Glutamatergic neuron (in vitro differentiated cells): ENCODE measurements around the gene TUBB2B. TPM values are rescaled to one million over a fixed set of nuclear protein-coding genes. Genes with fewer than 3 reads are reported as not detected.
"Not testable (repeated sequence)": the region's sequence is repeated elsewhere in the genome, so short reads cannot be mapped to it uniquely, and the experiment has no call there.

Experiments used
- DNase-seq: peaks from one replicate; pipeline ENCODE4 v3.0.0; 2022
- H3K27ac Mint-ChIP-seq: one replicate; pipeline ENCODE4 v1.8.0; 2020; ENCODE audit warnings: mild to moderate bottlenecking, mixed read lengths, inconsistent platforms; ENCODE audit not compliant: unreplicated experiment
- H3K27me3 Mint-ChIP-seq: one replicate; pipeline ENCODE4 v1.8.0; 2020; ENCODE audit warnings: mild to moderate bottlenecking, moderate library complexity, mixed read lengths, inconsistent platforms; ENCODE audit not compliant: unreplicated experiment
- H3K36me3 Mint-ChIP-seq: one replicate; pipeline ENCODE4 v1.8.0; 2020; ENCODE audit warnings: mild to moderate bottlenecking, mixed read lengths, inconsistent platforms; ENCODE audit not compliant: unreplicated experiment
- H3K4me1 Mint-ChIP-seq: one replicate; pipeline ENCODE4 v1.8.0; 2020; ENCODE audit warnings: mild to moderate bottlenecking, low read depth, mixed read lengths, inconsistent platforms; ENCODE audit not compliant: unreplicated experiment
- H3K4me3 Mint-ChIP-seq: one replicate; pipeline ENCODE4 v1.8.0; 2020; ENCODE audit warnings: mild to moderate bottlenecking, mixed read lengths, inconsistent platforms; ENCODE audit not compliant: unreplicated experiment
- H3K9me3 Mint-ChIP-seq: one replicate; pipeline ENCODE4 v1.8.0; 2020; ENCODE audit warnings: mild to moderate bottlenecking, moderate library complexity, mixed read lengths, inconsistent platforms; ENCODE audit not compliant: unreplicated experiment
- total RNA-seq: library from RNA; stranded (reverse); fragmentation: NEBNext Ultra II Directional; extraction: Animal tissue kit (Norgen Biotek cat#: 25700); gene quantifications from one replicate; pipeline ENCODE4 v1.2.1, GENCODE V29; 2021; ENCODE audit not compliant: unreplicated experiment
- TF ChIP-seq, protein P1 (sequence below): fragments of 200-600 bp; sonication (generic); IDR thresholded peaks from one replicate; pipeline ENCODE4 v1.5.0; 2021; ENCODE audit not compliant: partially characterized antibody, unreplicated experiment

TUBB2B gene
- total RNA-seq, 1 donor from 2014 or later = 1,777 TPM

DNA sequence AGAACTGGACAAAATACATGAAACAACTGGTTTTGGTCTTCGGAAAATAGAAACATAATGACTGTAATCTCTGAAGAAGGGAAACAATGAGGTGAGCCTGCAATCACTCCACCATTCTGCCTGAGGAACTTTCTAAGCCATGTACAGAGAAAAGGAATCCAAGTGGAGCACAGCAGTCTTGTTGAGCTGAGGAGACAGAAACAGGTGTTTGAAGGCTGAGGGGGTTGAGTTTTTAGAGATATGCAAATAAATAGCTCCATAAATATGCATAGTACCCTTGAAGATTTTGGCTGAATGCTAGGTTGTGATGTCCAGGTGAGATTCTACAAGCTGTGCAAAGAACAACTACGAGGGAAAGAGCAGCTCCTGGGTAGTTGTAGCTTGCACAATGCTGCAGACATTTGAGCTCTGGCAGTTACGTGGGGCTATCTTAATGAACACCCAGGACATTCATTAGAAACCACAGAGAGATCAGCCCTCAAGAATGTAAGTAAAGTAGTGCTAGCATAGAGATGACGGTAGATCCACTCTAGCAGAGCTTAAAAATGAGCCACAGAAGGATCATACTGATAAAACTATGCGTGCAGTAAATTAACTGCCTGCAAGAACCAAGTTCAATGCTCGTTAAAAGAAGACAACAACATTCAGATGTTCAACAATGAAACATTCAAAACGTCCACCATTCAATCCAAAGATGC is 24.3 kb downstream of the TUBB2B start:
- H3K4me1 Mint-ChIP-seq = peaks cover 2% of the 10 kb centered on the region
- no peak for DNase-seq
- peaks cover 25% of the 10 kb centered on the region for H3K36me3 Mint-ChIP-seq
- TF ChIP-seq, protein P1, sequence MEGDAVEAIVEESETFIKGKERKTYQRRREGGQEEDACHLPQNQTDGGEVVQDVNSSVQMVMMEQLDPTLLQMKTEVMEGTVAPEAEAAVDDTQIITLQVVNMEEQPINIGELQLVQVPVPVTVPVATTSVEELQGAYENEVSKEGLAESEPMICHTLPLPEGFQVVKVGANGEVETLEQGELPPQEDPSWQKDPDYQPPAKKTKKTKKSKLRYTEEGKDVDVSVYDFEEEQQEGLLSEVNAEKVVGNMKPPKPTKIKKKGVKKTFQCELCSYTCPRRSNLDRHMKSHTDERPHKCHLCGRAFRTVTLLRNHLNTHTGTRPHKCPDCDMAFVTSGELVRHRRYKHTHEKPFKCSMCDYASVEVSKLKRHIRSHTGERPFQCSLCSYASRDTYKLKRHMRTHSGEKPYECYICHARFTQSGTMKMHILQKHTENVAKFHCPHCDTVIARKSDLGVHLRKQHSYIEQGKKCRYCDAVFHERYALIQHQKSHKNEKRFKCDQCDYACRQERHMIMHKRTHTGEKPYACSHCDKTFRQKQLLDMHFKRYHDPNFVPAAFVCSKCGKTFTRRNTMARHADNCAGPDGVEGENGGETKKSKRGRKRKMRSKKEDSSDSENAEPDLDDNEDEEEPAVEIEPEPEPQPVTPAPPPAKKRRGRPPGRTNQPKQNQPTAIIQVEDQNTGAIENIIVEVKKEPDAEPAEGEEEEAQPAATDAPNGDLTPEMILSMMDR = no peak
- H3K9me3 Mint-ChIP-seq = peaks cover 2% of the 10 kb centered on the region
- H3K27ac Mint-ChIP-seq = no peak overlapping the region
- H3K27me3 Mint-ChIP-seq = peaks cover 2% of the 10 kb centered on the region
- no peak overlapping the region for H3K4me3 Mint-ChIP-seq

DNA sequence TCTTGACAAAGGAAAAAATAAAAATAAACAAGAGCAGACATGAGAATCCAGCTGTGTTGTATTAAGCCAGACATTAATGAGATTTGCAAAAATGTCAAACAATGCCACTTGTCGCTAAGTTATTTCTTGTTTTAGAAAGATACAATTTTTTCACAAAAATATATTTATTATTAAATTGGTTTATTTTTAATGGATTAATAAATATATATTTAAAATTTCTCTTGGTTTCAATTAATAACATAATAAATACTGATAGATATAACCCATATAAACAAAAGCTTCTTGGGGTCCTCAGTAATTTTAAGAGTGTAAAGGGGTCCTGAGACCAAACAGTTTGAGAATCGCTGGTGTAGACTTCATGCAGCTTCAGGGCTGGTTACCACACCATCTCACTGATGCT is 26.1 kb downstream of the TUBB2B start:
- H3K4me3 Mint-ChIP-seq = no peak overlapping the region
- peaks cover 25% of the 10 kb centered on the region for H3K36me3 Mint-ChIP-seq
- TF ChIP-seq, protein P1 = no peak
- H3K27me3 Mint-ChIP-seq = peaks cover 2% of the 10 kb centered on the region
- no peak for DNase-seq
- peaks cover 2% of the 10 kb centered on the region for H3K9me3 Mint-ChIP-seq
- no peaks in the 10 kb centered on the region for H3K4me1 Mint-ChIP-seq
- no peak overlapping the region for H3K27ac Mint-ChIP-seq

DNA sequence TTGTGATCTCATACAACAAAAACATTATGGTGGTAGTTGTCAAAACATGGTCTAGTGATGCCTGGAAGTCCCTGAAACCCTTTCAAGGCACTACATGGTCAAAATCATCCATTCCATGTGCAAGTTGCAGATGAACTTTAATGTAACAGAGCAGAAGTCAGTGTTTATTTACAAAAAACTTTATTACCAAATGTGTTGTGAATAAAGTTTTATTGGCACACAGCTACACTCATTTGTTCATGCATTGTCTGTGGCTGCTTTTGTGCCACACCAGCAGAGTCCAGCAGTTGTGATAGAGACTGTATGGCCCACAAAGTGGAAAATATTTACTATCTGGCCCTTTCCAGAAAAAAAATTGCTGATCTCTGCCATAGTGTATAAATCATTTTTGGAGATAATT is 26.8 kb downstream of the TUBB2B start:
- Mint-ChIP-seq H3K27ac (no peak overlapping the region), H3K4me1 (no peaks in the 10 kb centered on the region), H3K9me3 (peaks cover 2% of the 10 kb centered on the region), H3K27me3 (peaks cover 2% of the 10 kb centered on the region), H3K4me3 (no peak overlapping the region), H3K36me3 (peaks cover 25% of the 10 kb centered on the region)
- DNase-seq = no peak
- TF ChIP-seq, protein P1 = no peak

DNA sequence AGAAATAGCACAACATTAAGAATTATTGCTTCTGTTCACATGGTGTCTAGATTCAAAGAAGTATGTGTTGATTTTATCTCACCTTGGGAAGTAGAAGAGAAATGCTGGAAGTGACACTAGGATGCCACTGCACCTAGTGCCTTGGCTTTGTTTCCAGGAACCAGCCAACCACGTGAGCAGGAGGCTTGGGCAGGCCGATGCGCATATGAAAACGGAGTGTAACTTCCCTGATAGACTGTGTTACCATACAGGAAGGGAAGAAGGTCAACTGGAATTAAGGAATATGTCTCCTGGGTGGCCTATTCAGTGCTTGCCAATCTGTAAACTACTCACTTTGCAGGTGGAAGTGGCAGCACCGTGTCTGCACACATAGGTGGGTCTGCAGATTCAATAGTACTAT is 28.1 kb downstream of the TUBB2B start:
- Mint-ChIP-seq H3K27ac (no peak overlapping the region), H3K9me3 (no peaks in the 10 kb centered on the region), H3K4me1 (no peaks in the 10 kb centered on the region), H3K4me3 (no peak overlapping the region), H3K36me3 (peaks cover 19% of the 10 kb centered on the region), H3K27me3 (peaks cover 2% of the 10 kb centered on the region)
- DNase-seq = no peak
- TF ChIP-seq, protein P1 = no peak

DNA sequence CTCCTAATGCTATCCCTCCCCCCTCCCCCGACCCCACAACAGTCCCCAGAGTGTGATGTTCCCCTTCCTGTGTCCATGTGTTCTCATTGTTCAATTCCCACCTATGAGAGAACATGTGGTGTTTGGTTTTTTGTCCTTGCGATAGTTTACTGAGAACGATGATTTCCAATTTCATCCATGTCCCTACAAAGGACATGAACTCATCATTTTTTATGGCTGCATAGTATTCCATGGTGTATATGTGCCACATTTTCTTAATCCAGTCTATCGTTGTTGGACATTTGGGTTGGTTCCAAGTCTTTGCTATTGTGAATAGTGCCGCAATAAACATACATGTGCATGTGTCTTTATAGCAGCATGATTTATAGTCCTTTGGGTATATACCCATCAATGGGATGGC is 29.7 kb downstream of the TUBB2B start:
- not testable (repeated sequence) for H3K4me3 Mint-ChIP-seq, H3K4me1 Mint-ChIP-seq, H3K9me3 Mint-ChIP-seq, H3K36me3 Mint-ChIP-seq, H3K27ac Mint-ChIP-seq, H3K27me3 Mint-ChIP-seq, DNase-seq
